GM06990 (cell line): ENCODE results near the gene NCK1.

Experiments used
- DNase-seq: peaks from one replicate; pipeline ENCODE4 v3.0.0-alpha.2; 2011; ENCODE audit not compliant: insufficient read length; ENCODE audit errors: extremely low read depth
- H3K27me3 ChIP-seq: replicated peaks from 2 replicates; pipeline ENCODE4 v1.6.0; 2011; ENCODE audit warnings: low read length; ENCODE audit not compliant: control insufficient read depth, insufficient read depth
- H3K36me3 ChIP-seq: 2 replicates; pipeline ENCODE4 v1.5.1; 2011; ENCODE audit warnings: low read length; ENCODE audit not compliant: control insufficient read depth, insufficient read depth
- H3K4me3 ChIP-seq: replicated peaks from 2 replicates; pipeline ENCODE4 v1.5.1; 2011; ENCODE audit warnings: low read depth, mild to moderate bottlenecking, control low read depth, low read length
- TF ChIP-seq, protein P1 (sequence below): IDR thresholded peaks from 2 replicates; pipeline ENCODE4 v1.5.1; 2011; ENCODE audit warnings: low read length, control low read depth, mild to moderate bottlenecking, inconsistent platforms; ENCODE audit not compliant: insufficient read depth, poor library complexity, severe bottlenecking

The NCK1 gene

DNA sequence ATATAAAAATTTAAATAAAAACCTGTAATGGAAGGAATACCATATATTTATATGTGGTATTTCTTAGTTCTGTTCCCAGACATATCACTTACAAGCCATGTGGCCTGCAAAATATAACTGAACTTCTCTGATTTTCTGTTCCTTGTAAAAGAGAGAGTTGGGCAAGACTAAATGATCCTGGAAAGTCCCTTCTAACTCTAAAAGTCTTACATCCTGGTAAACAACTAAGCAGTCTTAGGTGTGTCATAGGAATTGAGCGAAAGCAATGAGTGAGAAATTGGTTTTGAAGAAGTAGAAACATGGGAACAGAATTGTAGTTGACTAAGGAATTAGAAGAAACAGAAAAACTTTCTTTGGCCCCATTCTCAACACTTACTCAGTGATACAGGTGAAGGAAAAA, 70.5 kb downstream of the NCK1 start:
- Histone ChIP-seq H3K4me3 (no peak overlapping the region), H3K36me3 (no peaks in the 10 kb centered on the region; the same call in none of the 2 replicates), H3K27me3 (no peaks in the 10 kb centered on the region)
- peak; percentile 26 for DNase-seq
- TF ChIP-seq, protein P1, sequence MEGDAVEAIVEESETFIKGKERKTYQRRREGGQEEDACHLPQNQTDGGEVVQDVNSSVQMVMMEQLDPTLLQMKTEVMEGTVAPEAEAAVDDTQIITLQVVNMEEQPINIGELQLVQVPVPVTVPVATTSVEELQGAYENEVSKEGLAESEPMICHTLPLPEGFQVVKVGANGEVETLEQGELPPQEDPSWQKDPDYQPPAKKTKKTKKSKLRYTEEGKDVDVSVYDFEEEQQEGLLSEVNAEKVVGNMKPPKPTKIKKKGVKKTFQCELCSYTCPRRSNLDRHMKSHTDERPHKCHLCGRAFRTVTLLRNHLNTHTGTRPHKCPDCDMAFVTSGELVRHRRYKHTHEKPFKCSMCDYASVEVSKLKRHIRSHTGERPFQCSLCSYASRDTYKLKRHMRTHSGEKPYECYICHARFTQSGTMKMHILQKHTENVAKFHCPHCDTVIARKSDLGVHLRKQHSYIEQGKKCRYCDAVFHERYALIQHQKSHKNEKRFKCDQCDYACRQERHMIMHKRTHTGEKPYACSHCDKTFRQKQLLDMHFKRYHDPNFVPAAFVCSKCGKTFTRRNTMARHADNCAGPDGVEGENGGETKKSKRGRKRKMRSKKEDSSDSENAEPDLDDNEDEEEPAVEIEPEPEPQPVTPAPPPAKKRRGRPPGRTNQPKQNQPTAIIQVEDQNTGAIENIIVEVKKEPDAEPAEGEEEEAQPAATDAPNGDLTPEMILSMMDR, result no peak

DNA sequence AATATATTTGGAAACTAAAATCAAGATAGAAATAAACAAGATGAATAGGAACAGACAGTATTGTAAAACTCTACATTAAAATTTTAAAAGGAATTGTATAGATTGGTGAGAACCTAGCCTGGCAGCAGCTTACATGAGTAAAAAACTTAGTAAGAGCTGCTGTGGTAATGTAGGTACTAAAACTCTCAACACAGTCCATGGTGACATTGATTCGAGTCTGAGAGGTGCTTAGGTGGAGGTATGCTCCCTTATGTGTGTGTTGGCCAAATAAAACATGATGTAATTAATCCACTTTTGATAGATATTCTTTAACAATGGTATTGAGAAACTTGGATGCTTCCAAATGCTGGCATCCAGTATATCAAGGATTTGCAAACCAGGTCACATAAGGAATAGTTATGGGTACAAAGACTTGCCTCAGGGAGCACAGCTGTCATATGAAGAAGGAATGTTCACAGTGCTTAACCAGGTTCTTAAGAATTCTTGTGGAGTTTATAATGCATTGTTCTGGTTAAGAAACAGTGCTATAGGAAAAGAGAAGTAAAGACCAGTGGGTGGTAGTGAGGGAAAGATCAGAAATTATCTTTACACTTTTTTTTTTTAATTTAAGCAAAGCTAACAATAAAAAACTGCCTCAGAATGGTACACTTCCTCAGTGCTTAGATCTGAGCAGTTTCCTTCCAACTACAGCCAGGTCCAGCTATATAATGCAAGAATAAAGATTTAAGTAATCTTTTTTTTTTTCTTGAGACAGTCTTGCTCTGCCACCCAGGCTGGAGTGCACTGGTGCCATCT, 71.2 kb downstream of the NCK1 start:
- TF ChIP-seq, protein P1, result no peak
- H3K4me3 ChIP-seq, result no peak overlapping the region
- no peak for DNase-seq
- H3K27me3 ChIP-seq, result no peaks in the 10 kb centered on the region
- no peaks in the 10 kb centered on the region; the same call in none of the 2 replicates for H3K36me3 ChIP-seq

DNA sequence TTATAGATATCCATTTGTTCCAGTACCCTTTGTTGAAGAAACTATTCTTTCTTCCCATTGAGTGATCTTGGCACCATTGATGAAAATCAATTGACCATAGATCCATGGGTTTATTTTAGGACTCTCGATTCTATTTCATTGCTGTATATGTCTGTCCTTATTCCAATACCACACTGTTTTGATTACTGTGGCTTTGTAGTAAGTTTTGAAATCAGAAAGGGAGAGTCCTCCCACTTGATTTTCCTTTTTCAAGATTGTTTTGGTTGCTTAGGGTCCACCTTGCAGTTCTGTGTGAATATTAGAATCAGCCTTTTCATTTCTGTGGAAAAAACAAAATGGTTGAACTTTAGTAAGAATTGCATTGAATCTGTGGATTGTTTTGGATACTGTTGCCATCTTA, 75.2 kb downstream of the NCK1 start:
- no peak for DNase-seq
- Histone ChIP-seq H3K36me3 (no peaks in the 10 kb centered on the region; the same call in 1 of the 2 replicates), H3K4me3 (no peak overlapping the region), H3K27me3 (no peaks in the 10 kb centered on the region)
- TF ChIP-seq, protein P1, result no peak

DNA sequence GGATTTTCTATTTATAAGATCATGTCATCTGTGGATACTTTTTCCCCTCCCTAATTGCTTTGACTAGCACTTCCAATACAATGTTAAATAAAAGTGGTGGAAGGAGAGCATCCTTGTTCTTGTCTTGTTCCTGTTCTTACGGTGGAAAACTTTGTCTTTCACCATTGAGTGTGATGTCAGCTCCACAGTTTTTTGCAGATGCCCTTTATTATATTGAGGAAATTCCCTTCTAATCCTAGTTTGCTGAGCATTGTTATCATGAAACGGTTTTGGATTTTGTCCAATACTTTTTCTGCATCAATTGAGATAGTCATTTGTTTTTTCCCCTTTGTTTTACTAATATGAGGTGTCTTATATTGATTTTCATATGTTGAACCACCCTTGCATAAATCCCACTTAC, 75.8 kb downstream of the NCK1 start:
- H3K36me3 ChIP-seq, result no peaks in the 10 kb centered on the region; the same call in 1 of the 2 replicates

DNA sequence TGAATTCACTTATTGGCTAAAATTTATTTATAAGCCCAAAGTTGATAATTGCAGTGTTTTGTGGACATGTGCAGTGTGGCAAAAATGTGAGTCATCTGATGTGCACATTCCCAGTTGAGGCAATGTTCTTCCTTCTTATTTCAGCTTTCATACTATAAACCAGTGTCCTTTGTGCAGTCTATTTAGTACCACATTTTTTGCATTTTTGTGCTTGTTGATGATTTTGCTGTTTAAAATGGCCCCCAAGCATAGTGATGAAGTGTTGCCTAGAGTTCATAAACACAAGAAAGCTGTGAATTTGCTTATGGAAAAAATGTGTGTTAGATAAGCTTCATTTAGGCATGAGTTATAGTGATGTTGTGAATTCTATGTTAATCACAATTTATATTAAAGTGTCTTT, 76.3 kb downstream of the NCK1 start:
- DNase-seq, result no peak
- no peak overlapping the region for H3K4me3 ChIP-seq
- H3K27me3 ChIP-seq, result no peaks in the 10 kb centered on the region
- TF ChIP-seq, protein P1, result no peak
- H3K36me3 ChIP-seq, result no peaks in the 10 kb centered on the region; the same call in 1 of the 2 replicates

More for the DNA sequence above, 75.8 kb downstream of the NCK1 start:
- no peak overlapping the region for H3K4me3 ChIP-seq
- no peak for DNase-seq
- no peaks in the 10 kb centered on the region for H3K27me3 ChIP-seq
- TF ChIP-seq, protein P1, result no peak
